Posterior cingulate gyrus (tissue), 11 donors: Measurements from ENCODE around the gene SFXN4.
"Not testable (repeated sequence)": the region's sequence is repeated elsewhere in the genome, so short reads cannot be mapped to it uniquely, and the experiment has no call there.

Experiments
- DNase-seq, 10 donors: peaks; one replicate each; pipeline versions ENCODE4 v3.0.0 to v3.0.0-alpha.2; 2020 to 2021; ENCODE audit warnings: mixed read lengths in 3 of 10
- intact Hi-C: fragments of 100-400 bp; cut with DNase I; formaldehyde crosslinking; loops from one replicate; pipeline ENCODE4 v1.15.1; 2023

Gene SFXN4

DNA sequence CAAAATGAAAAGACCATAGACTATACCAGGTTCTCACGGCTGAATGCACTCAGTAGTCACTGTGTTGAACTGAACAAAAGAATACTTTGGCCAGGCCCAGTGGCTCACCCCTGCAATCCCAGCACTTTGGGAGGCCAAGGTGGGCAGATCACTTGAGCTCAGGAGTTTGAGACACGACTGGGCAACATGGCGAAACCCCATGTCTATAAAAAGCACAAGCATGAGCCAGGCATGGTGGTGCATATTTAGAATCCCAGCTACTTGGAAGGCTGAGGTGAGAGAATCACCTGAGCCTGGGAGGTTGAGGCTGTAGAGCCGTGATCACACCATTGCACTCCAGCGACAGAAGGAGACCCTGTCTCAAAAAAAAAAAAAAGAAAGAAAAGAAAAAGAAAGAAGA is 12.5 kb downstream of the SFXN4 start:
- no peak for DNase-seq
- intact Hi-C loops = no loop called here

DNA sequence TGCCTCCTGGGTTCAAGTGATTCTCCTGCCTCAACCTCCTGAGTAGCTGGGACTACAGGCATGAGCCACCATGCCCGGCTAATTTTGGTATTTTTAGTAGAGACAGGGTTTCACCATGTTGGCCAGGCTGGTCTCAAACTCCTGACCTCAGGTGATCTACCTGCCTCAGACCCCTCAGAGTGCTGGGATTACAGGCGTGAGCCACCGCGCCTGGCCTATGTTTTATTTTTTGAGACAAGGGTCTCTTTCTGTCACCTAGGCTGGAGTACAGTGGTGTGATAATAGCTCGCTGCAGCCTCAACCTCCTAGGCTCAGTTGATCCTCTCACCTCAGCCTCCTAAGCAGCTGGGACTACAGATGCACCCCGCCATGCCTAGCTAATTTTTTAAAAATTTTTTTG is 13.9 kb downstream of the SFXN4 start:
- intact Hi-C loops = not testable (repeated sequence)
- peak in 1 of 10 donors; percentile 24 for DNase-seq

DNA sequence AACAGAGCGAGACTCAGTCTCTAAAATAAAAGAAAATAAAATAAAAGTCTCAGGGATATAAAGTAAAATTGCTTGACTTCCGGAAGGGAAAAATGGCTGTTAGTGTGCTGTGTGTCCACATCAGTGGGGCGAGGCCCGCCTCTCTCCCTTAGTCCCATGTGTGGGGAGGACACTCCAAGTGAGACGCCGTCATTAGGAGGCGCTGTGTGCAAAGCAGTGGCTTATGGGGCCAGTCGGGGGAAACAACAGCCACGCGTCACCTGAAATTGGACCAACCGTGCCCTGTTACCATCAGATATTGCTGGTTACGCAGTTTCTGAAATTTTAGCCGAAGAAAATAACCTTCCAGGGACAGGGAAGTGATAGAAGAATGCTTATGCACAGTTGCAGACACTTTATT is 15.8 kb downstream of the SFXN4 start:
- peak in 1 of 10 donors; percentile 21 for DNase-seq
- intact Hi-C loops = no loop called here

DNA sequence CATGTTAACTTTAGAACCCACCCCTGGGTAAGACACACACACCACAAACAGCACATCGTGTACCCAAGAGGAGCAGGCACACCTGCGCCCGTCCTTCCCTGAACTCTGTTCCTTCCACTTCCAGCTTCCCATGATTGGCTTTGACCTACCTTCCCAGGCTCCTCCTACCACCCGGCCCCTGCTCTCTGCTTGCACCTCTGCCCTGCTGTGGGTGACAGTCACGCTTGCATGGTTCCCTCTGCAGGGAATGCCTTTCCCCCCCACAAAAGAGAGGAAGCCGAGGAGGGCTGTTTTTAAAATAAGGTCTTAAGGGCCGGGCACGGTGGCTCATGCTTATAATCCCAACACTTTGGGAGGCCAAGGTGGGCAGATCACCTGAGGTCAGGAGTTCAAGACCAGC is 16.4 kb downstream of the SFXN4 start:
- intact Hi-C loops = no loop called here
- DNase-seq = peak in 1 of 10 donors; percentile 22

DNA sequence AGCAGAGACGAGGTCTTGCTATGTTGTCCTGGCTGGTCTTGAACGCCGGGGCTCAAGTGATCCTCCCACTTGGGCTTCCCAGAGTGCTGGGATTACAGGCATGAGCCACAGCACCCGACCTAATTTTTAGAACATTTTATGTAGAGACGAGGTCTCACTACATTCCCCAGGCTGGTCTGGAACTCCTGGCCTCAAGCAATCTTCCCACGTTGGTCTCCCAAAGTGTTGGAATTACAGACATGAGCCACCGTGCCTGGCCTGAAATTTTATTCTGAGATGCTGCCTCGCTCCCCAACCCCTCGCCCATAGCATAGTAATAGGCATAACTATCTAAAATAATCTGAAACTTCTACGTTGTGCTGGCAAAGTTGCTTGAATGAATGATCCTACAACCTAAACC is 21.9 kb downstream of the SFXN4 start:
- peak in 1 of 10 donors; percentile 17 for DNase-seq
- intact Hi-C loops = no loop called here

DNA sequence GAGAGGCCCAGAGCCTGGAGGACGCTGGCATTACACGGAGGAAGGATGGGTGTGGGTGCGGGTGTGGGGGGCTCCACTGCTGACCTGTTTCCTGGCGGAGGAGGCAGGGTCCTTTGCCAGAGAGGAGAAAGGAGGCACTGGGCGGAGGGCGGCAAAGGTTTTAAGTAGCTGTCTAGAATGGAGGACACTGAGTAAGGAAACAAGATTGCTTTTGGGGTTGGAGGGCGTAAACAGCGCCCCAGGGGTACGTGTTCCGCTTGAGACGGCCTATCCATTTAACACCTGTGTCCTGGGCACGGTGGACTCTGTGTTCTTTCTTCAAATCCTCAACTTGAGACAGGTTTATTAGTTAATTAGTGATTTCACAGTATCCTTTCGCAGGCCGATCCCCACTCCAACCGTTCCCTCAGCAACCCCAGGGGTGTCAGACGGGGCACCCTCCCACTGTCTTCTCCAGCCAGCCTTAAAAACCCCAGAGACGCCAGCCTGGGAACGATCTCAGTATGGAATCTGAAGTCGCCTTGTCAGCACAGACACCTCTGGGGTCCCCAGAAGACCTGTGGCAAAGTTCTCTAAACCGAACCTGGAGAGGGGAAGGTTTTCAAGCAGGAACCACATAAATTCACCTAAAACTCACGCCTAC is 24.8 kb downstream of the SFXN4 start:
- DNase-seq = peak in 1 of 10 donors; percentile 69

DNA sequence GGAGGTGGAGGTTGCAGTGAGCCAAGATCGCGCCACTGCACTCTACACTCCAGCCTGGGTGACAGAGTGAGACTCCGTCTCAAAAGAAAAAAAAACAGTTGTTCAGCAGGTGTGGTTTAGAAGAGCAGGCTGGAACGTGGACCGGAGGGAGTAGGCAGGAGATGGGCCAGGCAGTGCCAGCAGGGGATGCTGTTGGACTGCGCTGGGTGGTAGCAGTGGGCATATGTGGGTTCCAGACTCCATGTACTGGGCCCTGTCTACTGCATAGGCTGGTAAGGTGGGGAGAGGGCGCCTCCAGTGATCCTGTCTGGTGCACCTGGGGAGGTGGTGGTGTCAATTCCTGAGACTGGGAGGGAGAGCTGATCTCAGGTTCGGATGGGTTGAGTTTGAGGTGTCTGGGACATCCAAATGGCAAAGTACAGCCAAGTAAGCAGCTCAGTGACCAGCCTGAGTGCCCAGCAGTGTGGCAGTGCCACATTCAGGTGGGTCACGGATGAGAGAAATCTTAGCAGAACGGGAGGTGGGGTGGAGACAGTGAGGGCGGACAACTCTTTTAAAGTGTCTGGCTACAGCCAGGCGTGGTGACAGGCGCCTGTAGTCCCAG is 25.9 kb downstream of the SFXN4 start:
- DNase-seq = peak in 5 of 10 donors; percentile 25 to 90 (median 39)
- intact Hi-C loops = no loop called here

More for the DNA sequence above, 24.8 kb downstream of the SFXN4 start:
- intact Hi-C loops = no loop called here

DNA sequence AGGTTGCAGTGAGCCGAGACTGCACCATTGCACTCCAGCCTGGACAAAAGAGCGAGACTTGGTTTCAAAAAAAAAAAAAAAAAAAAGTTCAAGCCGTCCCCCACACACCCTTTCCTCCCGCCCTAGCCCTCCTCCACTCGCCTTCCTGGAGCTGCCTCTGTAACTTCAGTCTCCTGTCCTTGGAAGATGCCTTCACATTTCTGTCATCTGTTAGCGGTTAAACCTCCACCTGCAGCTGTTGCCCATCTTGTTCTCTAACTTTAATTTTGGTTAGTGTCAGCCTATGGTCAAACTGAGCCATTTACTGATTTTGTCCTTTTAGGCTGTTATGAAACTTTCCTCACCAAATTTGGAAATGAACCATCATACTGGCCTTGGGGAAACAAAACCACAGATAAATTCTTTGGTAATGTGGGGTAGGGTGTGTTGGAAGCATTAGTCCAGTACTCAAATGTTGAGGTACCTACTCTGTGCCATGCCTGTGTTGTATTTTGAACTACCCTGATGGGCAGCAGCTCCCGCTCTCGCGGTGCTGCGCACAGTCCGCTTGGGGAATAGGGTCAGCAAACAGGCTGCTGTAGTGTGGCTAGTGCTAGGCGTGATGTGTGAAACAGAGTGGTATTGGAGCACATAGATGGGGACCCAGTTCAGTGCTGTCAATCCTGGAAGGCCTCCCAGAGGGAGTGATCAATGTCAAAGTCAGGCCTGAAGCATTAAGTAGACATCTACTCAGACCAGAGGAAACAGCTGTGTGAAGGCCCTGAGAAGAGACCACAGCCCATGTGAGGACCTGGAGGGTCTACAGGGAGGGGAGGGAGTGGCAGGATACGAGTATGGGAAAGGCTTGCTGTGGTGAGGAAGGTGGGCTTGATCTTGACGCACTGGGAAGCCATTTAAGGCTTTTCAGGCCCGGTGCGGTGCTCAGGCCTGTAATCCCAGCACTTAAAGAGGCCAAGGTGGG is 26.9 kb downstream of the SFXN4 start:
- DNase-seq = no peak
- intact Hi-C loops = no loop called here

DNA sequence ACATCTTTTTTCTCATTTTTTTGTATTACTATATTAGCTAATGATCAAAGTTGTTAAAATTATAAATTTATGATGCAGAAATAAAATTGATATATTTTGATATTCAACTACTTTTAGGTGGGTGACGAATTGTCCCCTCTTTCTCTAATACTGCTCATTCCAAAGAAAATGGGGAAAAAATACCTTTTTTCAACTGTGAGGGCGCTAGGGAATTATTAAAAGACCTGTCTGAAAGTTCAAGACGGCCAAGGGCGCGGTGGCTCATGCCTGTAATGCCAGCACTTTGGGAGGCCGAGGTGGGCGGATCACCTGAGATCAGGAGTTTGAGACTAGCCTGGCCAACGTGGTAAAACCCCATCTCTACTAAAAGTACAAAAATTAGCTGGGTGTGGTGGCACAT is 27.6 kb downstream of the SFXN4 start:
- DNase-seq, intact Hi-C loops: not testable (repeated sequence)

DNA sequence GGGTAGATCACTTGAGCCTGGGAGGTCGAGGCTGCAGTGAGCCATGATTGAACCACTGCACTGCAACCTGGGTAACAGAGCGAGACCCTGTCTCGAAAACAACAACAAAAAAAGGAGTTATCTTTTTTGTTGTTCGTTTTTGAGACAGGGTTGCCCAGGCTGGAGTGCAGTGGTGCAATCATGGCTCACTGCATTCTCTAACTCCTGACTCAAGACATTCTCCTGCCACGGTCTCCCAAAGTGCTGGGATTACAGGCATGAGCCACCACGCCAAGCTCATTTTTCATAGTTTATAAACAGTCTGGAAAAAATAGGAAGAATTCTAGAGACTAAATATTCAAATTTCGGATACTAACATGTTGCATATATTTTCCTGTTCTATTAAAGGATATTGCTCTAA is 29.4 kb downstream of the SFXN4 start:
- intact Hi-C loops = no loop called here
- no peak for DNase-seq

DNA sequence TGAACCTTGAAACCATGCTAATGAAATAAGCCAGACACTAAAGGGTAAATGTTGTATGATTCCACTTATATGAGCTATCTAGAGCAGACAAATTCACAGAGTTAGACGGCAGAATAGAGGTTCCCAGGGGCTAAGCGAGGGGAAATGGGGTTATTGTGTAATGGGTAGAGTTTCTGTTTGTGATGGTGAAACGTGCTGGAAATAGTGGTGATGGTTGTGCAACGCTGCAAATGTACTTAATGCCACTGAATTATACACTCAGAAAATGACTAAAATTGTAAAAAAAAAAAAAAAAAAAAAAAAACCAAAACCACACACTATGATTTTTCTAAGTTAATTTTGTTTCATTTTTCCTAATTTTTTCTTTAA is 30.0 kb downstream of the SFXN4 start:
- intact Hi-C loops = no loop called here
- no peak for DNase-seq

DNA sequence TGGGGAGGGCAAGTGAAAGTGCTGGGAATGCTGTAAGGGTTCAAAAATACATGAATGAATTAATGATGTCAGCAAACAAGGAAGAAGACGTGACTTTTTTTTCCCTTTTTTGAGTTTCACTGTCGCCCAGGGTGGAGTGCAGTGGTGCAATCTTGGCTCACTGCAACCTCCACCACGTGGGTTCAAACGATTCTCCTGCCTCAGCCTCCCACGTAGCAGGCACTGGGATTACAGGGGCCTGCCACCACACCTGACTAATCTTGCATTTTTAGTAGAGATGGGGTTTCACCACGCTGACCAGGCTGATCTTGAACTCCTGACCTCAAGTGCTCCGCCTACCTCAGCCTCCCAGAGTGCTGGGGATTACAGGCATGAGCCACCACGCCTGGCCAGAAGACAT is 31.6 kb downstream of the SFXN4 start:
- DNase-seq = no peak
- intact Hi-C loops = no loop called here

DNA sequence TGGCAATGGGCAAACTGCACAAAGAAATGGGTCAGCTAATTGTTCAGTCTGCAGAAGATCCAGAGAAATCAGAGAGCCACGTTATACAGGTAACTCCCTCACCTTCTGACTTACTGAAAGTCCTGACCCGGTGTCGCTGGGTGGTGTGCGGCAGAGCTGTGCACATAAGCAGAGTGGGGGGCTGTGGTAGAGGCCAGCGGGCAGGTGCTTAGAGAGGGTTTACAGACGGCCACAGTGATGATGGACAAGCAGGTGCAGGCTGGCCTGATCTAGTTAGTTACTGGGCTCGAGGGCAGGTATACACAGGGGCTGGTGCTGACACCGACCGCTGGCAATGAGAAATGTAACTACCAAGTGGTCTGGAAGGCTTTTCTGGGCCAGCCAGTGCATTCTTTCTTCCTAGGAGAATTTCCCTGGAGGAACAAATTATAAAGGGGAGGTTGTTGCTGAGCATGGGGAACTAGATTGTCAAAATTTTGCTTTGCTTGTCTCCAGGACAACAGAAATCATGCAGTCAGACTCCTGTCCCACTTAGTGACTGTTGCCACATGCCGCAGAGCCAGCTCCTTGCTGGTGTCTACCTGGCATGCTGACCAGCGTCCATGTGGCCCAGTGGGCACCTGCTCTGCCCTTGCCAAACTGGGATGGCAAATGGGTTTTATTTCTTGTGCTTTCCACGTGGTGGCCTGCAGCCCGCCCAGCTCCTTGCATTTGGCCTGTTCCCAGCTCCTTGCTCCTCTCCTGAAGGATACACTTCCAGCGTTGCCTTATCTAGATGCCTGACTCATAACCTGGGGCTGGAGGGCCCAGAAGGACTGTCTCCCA is 32.8 kb downstream of the SFXN4 start:
- DNase-seq = peak in 9 of 10 donors; percentile 31 to 91 (median 46)
- intact Hi-C loops = no loop called here

DNA sequence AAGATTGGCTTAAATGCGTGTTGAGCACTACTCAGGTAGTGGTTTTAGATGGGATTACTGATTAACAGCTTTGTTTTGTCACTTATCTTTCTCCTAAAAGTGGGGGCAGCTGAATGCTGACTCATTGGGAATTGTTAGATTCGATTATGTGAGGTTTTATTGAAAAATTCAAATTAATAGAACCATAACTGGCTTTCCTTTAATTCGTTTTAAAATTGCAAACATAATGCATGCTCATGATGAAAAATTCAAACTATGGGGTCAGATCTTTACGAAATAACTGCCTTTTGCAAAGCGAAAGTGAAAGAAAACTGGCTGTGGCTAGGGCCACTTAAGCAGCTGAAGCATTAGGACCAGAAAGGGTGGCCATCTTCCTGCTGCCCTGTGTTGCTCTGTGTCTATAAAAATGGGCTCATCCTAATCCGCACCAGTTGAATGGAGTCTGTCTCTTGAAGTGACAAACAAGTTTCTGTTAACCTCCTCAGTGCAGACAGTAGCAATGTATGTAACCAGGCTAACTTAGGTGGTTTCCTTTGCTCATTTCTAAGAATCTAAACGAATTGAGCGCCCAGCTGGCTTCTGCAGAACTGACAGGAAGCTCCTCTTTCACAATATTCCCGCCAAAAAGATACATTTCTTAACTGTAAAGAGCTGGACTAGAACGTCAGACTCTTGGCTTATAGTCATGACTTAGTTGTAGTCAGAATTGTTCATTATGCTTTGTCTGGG is 33.8 kb downstream of the SFXN4 start:
- intact Hi-C loops = no loop called here
- no peak for DNase-seq

DNA sequence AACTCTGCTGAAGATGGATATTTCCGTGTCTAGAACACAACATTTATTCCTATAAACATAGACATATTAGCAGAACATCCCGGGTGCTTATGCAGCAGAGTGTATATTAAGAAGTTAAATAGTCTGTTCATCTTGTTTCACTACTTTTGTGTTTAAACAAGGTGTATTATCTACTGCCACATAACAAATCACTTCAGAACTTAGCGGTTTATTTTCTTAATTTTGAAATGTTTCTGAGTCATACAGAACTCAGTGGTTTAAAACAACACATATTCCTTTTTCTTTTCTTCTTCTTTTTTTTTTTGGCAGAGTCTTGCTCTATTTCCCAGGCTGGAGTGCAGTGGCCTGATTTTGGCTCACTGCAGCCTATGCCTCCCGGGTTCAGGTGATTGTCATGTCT is 35.8 kb downstream of the SFXN4 start:
- intact Hi-C loops = no loop called here
- no peak for DNase-seq

DNA sequence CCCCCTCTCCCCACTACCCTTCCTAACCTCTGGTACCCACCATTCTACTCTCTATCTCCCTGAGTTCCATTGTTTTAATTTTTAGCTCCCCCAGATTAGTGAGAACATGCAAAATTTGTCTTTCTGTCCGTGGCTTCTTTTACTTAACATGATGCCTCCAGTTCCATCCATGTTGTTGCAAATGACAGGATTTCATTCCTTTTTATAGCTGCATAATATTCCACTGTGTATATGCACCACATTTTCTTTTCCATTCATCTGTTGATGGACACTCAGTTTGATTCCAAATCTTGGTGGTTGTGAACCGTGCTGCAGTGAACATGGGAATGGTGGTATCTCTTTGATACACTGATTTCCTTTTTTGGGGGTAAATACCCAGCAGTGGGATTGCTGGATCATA is 39.6 kb downstream of the SFXN4 start:
- DNase-seq = no peak
- intact Hi-C loops = no loop called here

DNA sequence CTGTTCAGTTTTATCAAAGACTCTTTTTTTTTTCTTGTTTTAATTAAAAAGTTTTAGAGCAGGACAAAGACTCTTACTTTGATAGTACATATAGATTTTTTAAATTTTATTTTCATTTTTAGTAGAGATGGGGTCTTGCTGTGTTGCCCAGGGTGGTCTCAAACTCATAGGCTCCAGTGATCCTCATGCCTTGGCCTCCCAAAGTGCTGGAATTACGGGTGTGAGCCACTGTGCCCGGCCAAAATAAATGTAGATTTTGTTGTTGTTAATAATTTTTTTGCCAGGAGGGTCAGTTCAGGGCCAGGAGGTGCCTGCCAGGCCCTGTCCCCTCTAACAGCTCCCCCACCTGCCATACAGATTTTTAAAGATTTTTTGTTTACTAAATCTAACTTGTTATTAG is 44.6 kb downstream of the SFXN4 start:
- DNase-seq = no peak

DNA sequence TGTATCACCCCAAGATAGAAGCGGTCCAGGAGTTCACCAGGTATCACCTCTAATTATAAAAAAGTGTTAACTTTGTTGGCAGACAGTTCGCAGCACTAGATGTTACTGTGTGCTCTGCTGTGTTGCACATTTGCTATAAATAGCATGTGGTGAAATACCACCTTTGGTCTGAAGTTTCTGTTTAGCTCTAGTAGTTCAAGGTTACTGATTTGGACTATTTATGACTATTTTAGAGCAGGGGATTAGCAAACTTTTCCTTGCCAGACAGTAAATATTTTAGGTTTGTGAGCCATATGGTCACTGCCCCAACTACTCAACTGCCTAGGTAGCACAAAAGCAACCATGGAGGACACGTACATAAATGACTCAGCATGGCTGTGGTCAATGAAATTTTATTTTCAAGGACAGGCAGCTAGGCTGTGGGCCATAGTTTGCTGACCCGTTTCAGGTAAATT is 45.1 kb downstream of the SFXN4 start:
- no peak for DNase-seq
- intact Hi-C loops = no loop called here

More for the DNA sequence above, 44.6 kb downstream of the SFXN4 start:
- intact Hi-C loops = no loop called here

DNA sequence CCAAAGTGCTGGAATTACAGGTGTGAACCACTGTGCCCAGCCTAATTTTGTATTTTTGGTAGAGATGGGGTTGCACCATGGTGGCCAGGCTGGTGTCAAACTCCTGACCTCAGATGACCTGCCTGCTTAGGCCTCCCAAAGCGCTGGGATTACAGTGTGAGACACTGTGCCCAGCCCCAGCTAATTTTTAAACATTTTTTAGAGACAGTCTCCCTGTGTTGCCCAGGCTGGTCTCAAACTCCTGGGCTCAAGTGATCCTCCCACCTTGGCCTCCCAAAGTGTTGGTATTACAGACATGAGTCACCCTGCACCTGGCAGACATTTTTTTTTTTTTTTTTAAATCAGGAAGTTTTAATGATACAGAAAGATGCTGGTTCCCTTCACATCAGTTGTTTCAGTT is 46.1 kb downstream of the SFXN4 start:
- intact Hi-C loops = no loop called here

DNA sequence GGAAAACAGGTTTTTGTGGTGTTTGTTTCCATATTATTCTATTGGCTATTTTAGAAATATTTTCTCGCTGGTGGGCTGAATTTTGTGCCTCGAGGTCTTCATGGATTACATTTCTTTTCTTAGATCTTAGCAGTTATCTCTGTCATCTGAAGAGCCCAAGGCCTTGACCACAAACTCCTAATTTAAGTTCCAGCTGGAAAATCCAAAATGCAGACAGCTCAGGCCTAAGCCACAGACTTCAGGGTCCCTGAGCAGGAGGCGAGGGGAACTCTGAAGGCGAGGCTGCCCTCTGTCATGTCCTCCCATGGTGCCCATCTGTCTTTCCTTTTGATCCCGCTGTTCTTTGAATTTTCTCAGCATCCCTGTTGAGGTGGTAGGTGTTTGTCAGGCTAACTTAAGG is 47.3 kb downstream of the SFXN4 start:
- intact Hi-C loops = no loop called here
- no peak for DNase-seq

More for the DNA sequence above, 46.1 kb downstream of the SFXN4 start:
- DNase-seq = no peak
